Hepatocyte (in vitro differentiated cells): ENCODE data around the gene TRIM59. TPM values are rescaled to one million over a fixed set of nuclear protein-coding genes. Genes with fewer than 3 reads are reported as not detected.
"Not testable (repeated sequence)": the region's sequence is repeated elsewhere in the genome, so short reads cannot be mapped to it uniquely, and the experiment has no call there.

Source experiments
- DNase-seq: peaks from one replicate; pipeline ENCODE4 v3.0.0-alpha.2; 2016; ENCODE audit warnings: low spot score
- H2AFZ ChIP-seq: fragments of 200-600 bp; sonication (generic); 2 replicates; pipeline ENCODE4 v1.6.0; 2016; ENCODE audit warnings: antibody characterized with exemption, mild to moderate bottlenecking
- H3K27ac ChIP-seq: fragments of 200-600 bp; sonication (generic); 2 replicates; pipeline ENCODE4 v1.5.1; 2016; ENCODE audit warnings: mild to moderate bottlenecking
- H3K27me3 ChIP-seq: fragments of 200-600 bp; sonication (generic); 2 replicates; pipeline ENCODE4 v1.6.1; 2016
- H3K36me3 ChIP-seq: fragments of 200-600 bp; sonication (generic); replicated peaks from 2 replicates; pipeline ENCODE4 v1.5.1; 2016; ENCODE audit warnings: low read depth; ENCODE audit not compliant: insufficient read depth
- H3K4me1 ChIP-seq: fragments of 200-600 bp; sonication (generic); 2 replicates; pipeline ENCODE4 v1.5.1; 2016; ENCODE audit warnings: mild to moderate bottlenecking, moderate library complexity; ENCODE audit not compliant: insufficient read depth
- H3K4me2 ChIP-seq: fragments of 200-600 bp; sonication (generic); 2 replicates; pipeline ENCODE4 v1.6.0; 2016
- H3K4me3 ChIP-seq: fragments of 200-600 bp; sonication (generic); 2 replicates; pipeline ENCODE4 v1.5.1; 2016; ENCODE audit warnings: mild to moderate bottlenecking
- H3K79me2 ChIP-seq: fragments of 200-600 bp; sonication (generic); 2 replicates; pipeline ENCODE4 v1.6.0; 2017; ENCODE audit warnings: mild to moderate bottlenecking
- H3K9me2 ChIP-seq: fragments of 200-600 bp; sonication (generic); replicated peaks from 2 replicates; pipeline ENCODE4 v1.6.0; 2017; ENCODE audit warnings: mild to moderate bottlenecking; ENCODE audit not compliant: insufficient read depth
- H3K9me3 ChIP-seq: fragments of 200-600 bp; sonication (generic); 2 replicates; pipeline ENCODE4 v1.5.1; 2016; ENCODE audit warnings: low read depth, mild to moderate bottlenecking
- H4K20me1 ChIP-seq: fragments of 200-600 bp; sonication (generic); 2 replicates; pipeline ENCODE4 v1.6.0; 2016; ENCODE audit warnings: mild to moderate bottlenecking; ENCODE audit not compliant: insufficient read depth, poor library complexity, severe bottlenecking
- EZH2 ChIP-seq: fragments of 200-600 bp; sonication (generic); IDR thresholded peaks from 2 replicates; pipeline ENCODE4 v1.6.1; 2016; ENCODE audit warnings: antibody characterized with exemption, mild to moderate bottlenecking, borderline replicate concordance
- EZH2phosphoT487 ChIP-seq: fragments of 200-600 bp; sonication (generic); IDR thresholded peaks from one replicate; pipeline ENCODE4 v1.6.1; 2018; ENCODE audit warnings: antibody characterized with exemption, mild to moderate bottlenecking, low read depth, moderate library complexity; ENCODE audit not compliant: unreplicated experiment, severe bottlenecking
- WGBS: methylation state at CpG from one replicate; pipeline ENCODE4 v1.1.6; 2016; ENCODE audit warnings: low lambda C conversion rate; ENCODE audit errors: missing lambda C conversion rate; 5-methylcytosine and 5-hydroxymethylcytosine counted together
- polyA plus RNA-seq: library from polyadenylated mRNA; unstranded; fragments of >200 nt; fragmentation: Nextera tagmentation; extraction: Ambion mirVana; gene quantifications from 2 replicates; pipeline ENCODE4 v1.2.1, GENCODE V29; 2016
- total RNA-seq: library from RNA; depleted of rRNA; stranded (reverse); fragments of >200 nt; gene quantifications from 2 replicates; pipeline ENCODE4 v1.2.3, GENCODE V29; 2014
- TF ChIP-seq, protein P1 (sequence below): fragments of 200-600 bp; sonication (generic); IDR thresholded peaks from 2 replicates; pipeline ENCODE4 v1.5.1; 2016; ENCODE audit warnings: antibody characterized with exemption, mild to moderate bottlenecking; ENCODE audit not compliant: poor library complexity

The TRIM59 gene
- total and polyA plus RNA-seq, 2 experiments from 2014 or later: 6.4 to 14.0 TPM

DNA sequence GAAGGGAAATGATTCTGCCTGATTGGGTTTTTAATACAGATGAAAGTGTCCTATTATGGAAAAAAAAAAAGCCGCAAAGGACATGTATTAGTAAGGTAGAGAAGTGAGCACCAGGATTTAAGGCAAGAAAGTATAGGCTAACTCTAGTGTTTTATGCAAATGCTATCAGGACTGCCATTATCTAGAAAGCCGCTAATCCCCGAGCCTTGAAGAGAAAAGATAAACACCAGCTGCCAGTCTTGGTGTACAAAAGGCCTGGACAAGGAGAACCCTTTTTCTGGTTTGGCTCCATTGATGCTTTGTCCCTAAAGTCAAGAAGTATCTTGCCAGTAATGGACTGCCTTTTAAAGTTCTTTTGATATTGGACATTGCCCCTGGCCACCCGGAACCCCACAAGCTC lies 8.6 kb upstream of the TRIM59 start:
- no peak overlapping the region for H3K27ac ChIP-seq
- no peaks in the 10 kb centered on the region for H3K79me2 ChIP-seq
- H3K36me3 ChIP-seq: no peaks in the 10 kb centered on the region
- H4K20me1 ChIP-seq: no peaks in the 10 kb centered on the region
- H3K4me1 ChIP-seq: no peaks in the 10 kb centered on the region
- no peak overlapping the region for H2AFZ ChIP-seq
- no peaks in the 10 kb centered on the region for H3K9me2 ChIP-seq
- H3K27me3 ChIP-seq: peaks cover 4% of the 10 kb centered on the region
- TF ChIP-seq EZH2phosphoT487: no peak
- TF ChIP-seq, protein P1, sequence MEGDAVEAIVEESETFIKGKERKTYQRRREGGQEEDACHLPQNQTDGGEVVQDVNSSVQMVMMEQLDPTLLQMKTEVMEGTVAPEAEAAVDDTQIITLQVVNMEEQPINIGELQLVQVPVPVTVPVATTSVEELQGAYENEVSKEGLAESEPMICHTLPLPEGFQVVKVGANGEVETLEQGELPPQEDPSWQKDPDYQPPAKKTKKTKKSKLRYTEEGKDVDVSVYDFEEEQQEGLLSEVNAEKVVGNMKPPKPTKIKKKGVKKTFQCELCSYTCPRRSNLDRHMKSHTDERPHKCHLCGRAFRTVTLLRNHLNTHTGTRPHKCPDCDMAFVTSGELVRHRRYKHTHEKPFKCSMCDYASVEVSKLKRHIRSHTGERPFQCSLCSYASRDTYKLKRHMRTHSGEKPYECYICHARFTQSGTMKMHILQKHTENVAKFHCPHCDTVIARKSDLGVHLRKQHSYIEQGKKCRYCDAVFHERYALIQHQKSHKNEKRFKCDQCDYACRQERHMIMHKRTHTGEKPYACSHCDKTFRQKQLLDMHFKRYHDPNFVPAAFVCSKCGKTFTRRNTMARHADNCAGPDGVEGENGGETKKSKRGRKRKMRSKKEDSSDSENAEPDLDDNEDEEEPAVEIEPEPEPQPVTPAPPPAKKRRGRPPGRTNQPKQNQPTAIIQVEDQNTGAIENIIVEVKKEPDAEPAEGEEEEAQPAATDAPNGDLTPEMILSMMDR: no peak
- TF ChIP-seq EZH2: no peak
- 50% methylated on average over 4 of the region's 4 CpGs for WGBS
- H3K4me3 ChIP-seq: no peak overlapping the region
- H3K4me2 ChIP-seq: no peak overlapping the region
- no peak for DNase-seq
- no peaks in the 10 kb centered on the region for H3K9me3 ChIP-seq

DNA sequence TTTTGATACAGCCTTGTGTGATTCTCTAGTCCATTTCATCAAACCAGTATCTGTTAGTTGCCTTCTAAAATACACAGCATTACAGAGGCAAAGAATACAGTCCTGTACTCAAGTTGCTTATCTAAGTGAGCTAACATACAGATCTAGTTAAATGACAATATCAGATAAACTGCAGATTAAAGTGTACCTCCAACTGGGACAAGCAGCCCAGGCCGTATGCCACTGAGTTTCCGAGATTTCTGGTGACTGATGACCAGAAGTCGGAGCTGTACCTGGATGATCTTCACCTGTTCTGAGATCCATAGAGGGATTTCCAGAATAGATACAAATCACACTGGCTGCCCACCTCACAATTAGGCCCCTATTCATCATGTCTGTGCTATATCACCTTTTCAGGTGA lies 6.3 kb upstream of the TRIM59 start:
- Histone ChIP-seq H3K4me2 (no peak overlapping the region), H3K27ac (no peak overlapping the region), H3K27me3 (peaks cover 4% of the 10 kb centered on the region), H3K4me3 (no peak overlapping the region), H3K36me3 (no peaks in the 10 kb centered on the region), H4K20me1 (no peaks in the 10 kb centered on the region), H3K9me2 (no peaks in the 10 kb centered on the region), H3K79me2 (no peaks in the 10 kb centered on the region), H2AFZ (no peak overlapping the region), H3K4me1 (no peaks in the 10 kb centered on the region), H3K9me3 (no peaks in the 10 kb centered on the region)
- TF ChIP-seq EZH2: no peak
- TF ChIP-seq, protein P1: no peak
- no peak for TF ChIP-seq EZH2phosphoT487
- DNase-seq: no peak
- WGBS: 58% methylated on average over 3 of the region's 3 CpGs

DNA sequence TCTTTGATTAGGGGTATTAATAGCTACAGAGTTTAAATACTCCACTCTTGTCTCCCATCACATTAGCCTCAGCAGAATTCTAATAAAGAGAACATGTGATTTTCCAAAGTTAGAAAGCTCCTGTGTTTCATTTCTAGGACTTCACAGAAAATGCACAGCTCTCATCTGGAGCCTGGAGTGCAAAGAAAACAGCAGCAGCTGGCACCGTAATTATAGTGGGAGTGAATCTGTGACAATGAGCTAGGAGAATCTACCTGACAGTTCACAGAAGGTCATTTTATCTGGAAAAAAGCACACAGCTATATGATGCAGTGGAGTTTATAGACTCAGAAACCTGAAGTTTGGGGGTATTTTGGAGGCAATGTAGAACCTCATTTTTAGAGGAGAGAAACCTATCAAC lies 5.4 kb upstream of the TRIM59 start:
- H3K4me3 ChIP-seq: no peak overlapping the region

GRCh38 chr3:160452251-160452650 lies 2.7 kb upstream of the TRIM59 start:
- H3K79me2 ChIP-seq: peaks cover 15% of the 10 kb centered on the region
- not testable (repeated sequence) for H3K27me3 ChIP-seq, H2AFZ ChIP-seq, DNase-seq, H3K9me2 ChIP-seq, H3K36me3 ChIP-seq, H3K4me3 ChIP-seq, H4K20me1 ChIP-seq, H3K9me3 ChIP-seq, H3K4me2 ChIP-seq, H3K4me1 ChIP-seq, H3K27ac ChIP-seq
- 98% methylated on average over 15 of the region's 19 CpGs for WGBS

More for the DNA sequence above, 5.4 kb upstream of the TRIM59 start:
- H3K27me3 ChIP-seq: peaks cover 4% of the 10 kb centered on the region
- DNase-seq: no peak
- H2AFZ ChIP-seq: no peak overlapping the region
- H3K9me3 ChIP-seq: no peaks in the 10 kb centered on the region
- H3K4me2 ChIP-seq: no peak overlapping the region
- no peaks in the 10 kb centered on the region for H3K36me3 ChIP-seq
- H3K4me1 ChIP-seq: peaks cover 4% of the 10 kb centered on the region
- H3K9me2 ChIP-seq: no peaks in the 10 kb centered on the region
- TF ChIP-seq EZH2 (no peak), EZH2phosphoT487 (no peak)
- TF ChIP-seq, protein P1: no peak
- H3K79me2 ChIP-seq: no peaks in the 10 kb centered on the region
- WGBS: 65% methylated on average over 1 of the region's 1 CpG
- no peaks in the 10 kb centered on the region for H4K20me1 ChIP-seq
- no peak overlapping the region for H3K27ac ChIP-seq
